ENCODE results near the gene GRID2. TPM values are rescaled to one million over a fixed set of nuclear protein-coding genes. Genes with fewer than 3 reads are reported as not detected.

GRID2 gene
- total RNA-seq, 1 donor from 2014 or later: 0.17 TPM

- Histone ChIP-seq H3F3A (ENCODE audit: low read depth) (no peaks in the 10 kb centered on the region), H3K27ac (no peak overlapping the region), H2AFZ (replicated peaks) (no peak overlapping the region), H3K4me2 (no peak overlapping the region), H3K9me3 (ENCODE audit: low read depth) (no peaks in the 10 kb centered on the region), H3K4me1 (no peaks in the 10 kb centered on the region), H3K4me3 (no peak overlapping the region), H3K79me2 (ENCODE audit: low read depth) (no peaks in the 10 kb centered on the region), H3K9ac (no peak overlapping the region), H3K36me3 (no peaks in the 10 kb centered on the region), H4K20me1 (ENCODE audit: low read depth) (no peaks in the 10 kb centered on the region), H3K27me3 (no peaks in the 10 kb centered on the region)
- no peaks in the 10 kb centered on the region for H3K9me3 Mint-ChIP-seq
- no peak for TF ChIP-seq EZH2 (IDR thresholded peaks at IDR 0.05)
- TF ChIP-seq EZH2phosphoT487 (IDR thresholded peaks at IDR 0.05): no peak
- TF ChIP-seq CTCF (IDR thresholded peaks at IDR 0.05): no peak
- H3K27me3 Mint-ChIP-seq (ENCODE audit: insufficient read depth, low read depth): no peaks in the 10 kb centered on the region
- H3K27ac Mint-ChIP-seq: no peak overlapping the region
- H3K36me3 Mint-ChIP-seq: no peaks in the 10 kb centered on the region
- H3K4me1 Mint-ChIP-seq: no peaks in the 10 kb centered on the region
- no peak overlapping the region for H3K4me3 Mint-ChIP-seq
- no peak for DNase-seq (ENCODE audit: low spot score)
These were observed 924.3 kb downstream of the GRID2 start for GRCh38 chr4:93228021-93228420.

GRCh38 chr4:93232883-93233282 is 929.1 kb downstream of the GRID2 start:
- no peaks in the 10 kb centered on the region for H3K27me3 ChIP-seq
- no peaks in the 10 kb centered on the region for H3K9me3 ChIP-seq (ENCODE audit: low read depth)
- DNase-seq (ENCODE audit: low spot score): no peak
- Mint-ChIP-seq H3K9me3 (no peaks in the 10 kb centered on the region), H3K4me3 (no peak overlapping the region), H3K36me3 (no peaks in the 10 kb centered on the region), H3K27me3 (ENCODE audit: insufficient read depth, low read depth) (no peaks in the 10 kb centered on the region), H3K4me1 (no peaks in the 10 kb centered on the region), H3K27ac (no peak overlapping the region)
- H3K79me2 ChIP-seq (ENCODE audit: low read depth): no peaks in the 10 kb centered on the region
- no peaks in the 10 kb centered on the region for H3K36me3 ChIP-seq
- TF ChIP-seq EZH2 (IDR thresholded peaks at IDR 0.05) (no peak), EZH2phosphoT487 (IDR thresholded peaks at IDR 0.05) (no peak), CTCF (IDR thresholded peaks at IDR 0.05) (no peak)
- no peak overlapping the region for H2AFZ ChIP-seq (replicated peaks)
- no peaks in the 10 kb centered on the region for H4K20me1 ChIP-seq (ENCODE audit: low read depth)
- H3K4me3 ChIP-seq: no peak overlapping the region
- H3K27ac ChIP-seq: no peak overlapping the region
- H3K4me2 ChIP-seq: no peak overlapping the region
- H3K4me1 ChIP-seq: no peaks in the 10 kb centered on the region
- H3F3A ChIP-seq (ENCODE audit: low read depth): no peaks in the 10 kb centered on the region
- H3K9ac ChIP-seq: no peak overlapping the region

GRCh38 chr4:93237521-93237920 is 933.8 kb downstream of the GRID2 start:
- Histone ChIP-seq H3K27ac (no peak overlapping the region), H3F3A (ENCODE audit: low read depth) (no peaks in the 10 kb centered on the region), H3K4me3 (no peak overlapping the region), H3K9me3 (ENCODE audit: low read depth) (no peaks in the 10 kb centered on the region), H3K4me1 (no peaks in the 10 kb centered on the region), H4K20me1 (ENCODE audit: low read depth) (no peaks in the 10 kb centered on the region), H3K4me2 (no peak overlapping the region), H2AFZ (replicated peaks) (no peak overlapping the region), H3K36me3 (no peaks in the 10 kb centered on the region), H3K79me2 (ENCODE audit: low read depth) (no peaks in the 10 kb centered on the region), H3K9ac (no peak overlapping the region), H3K27me3 (no peaks in the 10 kb centered on the region)
- no peak overlapping the region for H3K27ac Mint-ChIP-seq
- no peaks in the 10 kb centered on the region for H3K36me3 Mint-ChIP-seq
- no peak for TF ChIP-seq EZH2phosphoT487 (IDR thresholded peaks at IDR 0.05)
- no peak for TF ChIP-seq EZH2 (IDR thresholded peaks at IDR 0.05)
- TF ChIP-seq CTCF (IDR thresholded peaks at IDR 0.05): no peak
- no peak for DNase-seq (ENCODE audit: low spot score)
- no peaks in the 10 kb centered on the region for H3K4me1 Mint-ChIP-seq
- no peaks in the 10 kb centered on the region for H3K27me3 Mint-ChIP-seq (ENCODE audit: insufficient read depth, low read depth)
- no peak overlapping the region for H3K4me3 Mint-ChIP-seq
- H3K9me3 Mint-ChIP-seq: no peaks in the 10 kb centered on the region
